ENCODE data around the gene PRKCD. TPM values are rescaled to one million over a fixed set of nuclear protein-coding genes. Genes with fewer than 3 reads are reported as not detected.

The PRKCD gene
- total RNA-seq, 4 donors from 2014 or later = 27.9 to 31.3 (median 29.3) TPM

DNA sequence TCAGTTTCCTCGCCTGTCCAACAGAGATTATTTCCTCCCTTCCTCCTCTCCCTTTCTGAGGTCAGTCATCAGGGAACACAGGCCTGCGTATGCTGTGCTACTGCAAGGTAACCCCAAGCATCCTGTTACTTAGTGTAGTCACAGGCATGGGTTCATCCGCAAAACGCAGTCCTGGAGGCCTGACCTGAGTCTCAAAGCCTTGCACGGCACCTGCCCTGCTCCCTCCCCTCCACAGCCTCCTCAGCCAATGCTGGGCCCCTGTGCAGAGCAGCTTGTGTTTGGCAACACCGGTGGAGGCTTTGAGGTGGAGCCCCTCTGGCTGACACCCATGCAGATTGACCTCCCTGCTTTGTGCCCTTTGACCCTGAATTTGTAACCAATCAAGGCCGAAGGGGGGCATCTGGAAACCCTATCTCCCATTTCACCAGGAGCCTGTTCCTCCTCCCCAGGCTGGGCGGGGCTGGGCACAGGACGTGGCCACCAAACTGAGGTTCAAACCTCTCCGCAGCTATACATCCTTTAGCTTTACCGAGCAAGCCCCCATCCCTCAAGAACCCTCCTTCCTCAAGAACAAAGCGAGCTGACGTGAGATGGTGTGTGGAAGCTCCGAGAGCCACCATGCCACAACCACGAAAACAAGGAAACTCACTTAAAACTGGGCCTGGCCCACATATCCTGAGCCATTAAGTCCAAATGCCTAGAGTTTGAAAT, 73.3 kb downstream of the PRKCD start:
- H3K36me3 ChIP-seq = peaks cover 94% of the 10 kb centered on the region
- no peaks in the 10 kb centered on the region for H3K9me3 ChIP-seq
- H3K27ac ChIP-seq = no peak overlapping the region
- no peak overlapping the region for H3K4me3 ChIP-seq
- no peaks in the 10 kb centered on the region for H3K27me3 ChIP-seq
- no peak for DNase-seq (ENCODE audit: low spot score in 2 of 2)
- 83% methylated on average over 15 of the region's 15 CpGs for WGBS
- TF ChIP-seq POLR2AphosphoS5 (IDR thresholded peaks at IDR 0.05) = no peak
- TF ChIP-seq EP300 (IDR thresholded peaks at IDR 0.05) = no peak
- TF ChIP-seq, protein P1, sequence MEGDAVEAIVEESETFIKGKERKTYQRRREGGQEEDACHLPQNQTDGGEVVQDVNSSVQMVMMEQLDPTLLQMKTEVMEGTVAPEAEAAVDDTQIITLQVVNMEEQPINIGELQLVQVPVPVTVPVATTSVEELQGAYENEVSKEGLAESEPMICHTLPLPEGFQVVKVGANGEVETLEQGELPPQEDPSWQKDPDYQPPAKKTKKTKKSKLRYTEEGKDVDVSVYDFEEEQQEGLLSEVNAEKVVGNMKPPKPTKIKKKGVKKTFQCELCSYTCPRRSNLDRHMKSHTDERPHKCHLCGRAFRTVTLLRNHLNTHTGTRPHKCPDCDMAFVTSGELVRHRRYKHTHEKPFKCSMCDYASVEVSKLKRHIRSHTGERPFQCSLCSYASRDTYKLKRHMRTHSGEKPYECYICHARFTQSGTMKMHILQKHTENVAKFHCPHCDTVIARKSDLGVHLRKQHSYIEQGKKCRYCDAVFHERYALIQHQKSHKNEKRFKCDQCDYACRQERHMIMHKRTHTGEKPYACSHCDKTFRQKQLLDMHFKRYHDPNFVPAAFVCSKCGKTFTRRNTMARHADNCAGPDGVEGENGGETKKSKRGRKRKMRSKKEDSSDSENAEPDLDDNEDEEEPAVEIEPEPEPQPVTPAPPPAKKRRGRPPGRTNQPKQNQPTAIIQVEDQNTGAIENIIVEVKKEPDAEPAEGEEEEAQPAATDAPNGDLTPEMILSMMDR (IDR thresholded peaks at IDR 0.05) = no peak
- peaks cover 23% of the 10 kb centered on the region for H3K4me1 ChIP-seq

DNA sequence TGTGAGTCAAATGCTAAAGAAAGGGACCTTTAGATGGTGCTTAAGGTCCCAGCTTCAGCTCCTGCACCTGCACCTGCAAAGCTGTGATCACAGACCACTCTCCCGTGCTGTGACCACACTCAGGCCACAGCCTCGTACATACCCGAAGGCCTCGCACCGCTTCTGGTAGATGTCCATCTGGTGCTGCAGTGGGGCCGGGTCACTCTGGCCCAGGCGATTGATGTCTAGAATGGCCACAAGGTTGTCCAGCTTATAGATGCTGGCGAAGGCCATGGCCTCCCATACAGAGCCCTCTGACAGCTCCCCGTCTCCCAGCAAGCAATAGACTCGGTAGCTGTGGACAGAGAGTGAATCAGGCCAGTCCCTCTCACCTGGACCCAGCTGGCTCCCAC, 73.8 kb downstream of the PRKCD start:
- 96% methylated on average over 5 of the region's 10 CpGs for WGBS
- Histone ChIP-seq H3K4me1 (peaks cover 23% of the 10 kb centered on the region), H3K36me3 (peaks cover 94% of the 10 kb centered on the region), H3K27ac (no peak overlapping the region), H3K9me3 (no peaks in the 10 kb centered on the region), H3K27me3 (no peaks in the 10 kb centered on the region), H3K4me3 (no peak overlapping the region)
- DNase-seq (ENCODE audit: low spot score in 2 of 2) = no peak
- TF ChIP-seq POLR2AphosphoS5 (IDR thresholded peaks at IDR 0.05) (no peak), POLR2A (IDR thresholded peaks at IDR 0.05) (no peak), EP300 (IDR thresholded peaks at IDR 0.05) (no peak)
- TF ChIP-seq, protein P1 (IDR thresholded peaks at IDR 0.05) = no peak

DNA sequence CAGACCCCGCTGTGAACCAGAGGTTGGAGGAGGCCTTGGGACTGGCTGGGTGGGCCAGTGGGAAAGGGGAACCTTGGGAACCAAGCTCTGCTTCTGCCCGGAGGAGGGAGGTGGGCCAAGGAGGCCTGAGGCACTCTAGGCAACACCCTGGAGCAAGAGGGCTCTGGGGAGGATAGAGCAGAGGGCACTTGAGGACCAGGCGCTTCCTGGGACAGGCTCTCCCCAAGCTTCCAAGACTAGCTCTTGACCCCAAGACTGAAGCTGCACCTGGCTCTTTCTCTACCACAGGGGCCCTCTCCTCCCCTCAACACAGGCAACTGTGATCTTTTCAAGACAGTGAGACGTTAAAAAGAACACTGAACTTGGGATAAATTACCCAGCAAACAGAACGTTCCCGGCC, 74.5 kb downstream of the PRKCD start:
- 69% methylated on average over 6 of the region's 6 CpGs for WGBS
- Histone ChIP-seq H3K27me3 (no peaks in the 10 kb centered on the region), H3K9me3 (no peaks in the 10 kb centered on the region), H3K27ac (no peak overlapping the region), H3K4me1 (peaks cover 23% of the 10 kb centered on the region), H3K4me3 (no peak overlapping the region), H3K36me3 (peaks cover 94% of the 10 kb centered on the region)
- no peak for DNase-seq (ENCODE audit: low spot score in 2 of 2)
- TF ChIP-seq POLR2AphosphoS5 (IDR thresholded peaks at IDR 0.05) = no peak
- TF ChIP-seq, protein P1 (IDR thresholded peaks at IDR 0.05) = no peak
- no peak for TF ChIP-seq POLR2A (IDR thresholded peaks at IDR 0.05)
- TF ChIP-seq EP300 (IDR thresholded peaks at IDR 0.05) = no peak

DNA sequence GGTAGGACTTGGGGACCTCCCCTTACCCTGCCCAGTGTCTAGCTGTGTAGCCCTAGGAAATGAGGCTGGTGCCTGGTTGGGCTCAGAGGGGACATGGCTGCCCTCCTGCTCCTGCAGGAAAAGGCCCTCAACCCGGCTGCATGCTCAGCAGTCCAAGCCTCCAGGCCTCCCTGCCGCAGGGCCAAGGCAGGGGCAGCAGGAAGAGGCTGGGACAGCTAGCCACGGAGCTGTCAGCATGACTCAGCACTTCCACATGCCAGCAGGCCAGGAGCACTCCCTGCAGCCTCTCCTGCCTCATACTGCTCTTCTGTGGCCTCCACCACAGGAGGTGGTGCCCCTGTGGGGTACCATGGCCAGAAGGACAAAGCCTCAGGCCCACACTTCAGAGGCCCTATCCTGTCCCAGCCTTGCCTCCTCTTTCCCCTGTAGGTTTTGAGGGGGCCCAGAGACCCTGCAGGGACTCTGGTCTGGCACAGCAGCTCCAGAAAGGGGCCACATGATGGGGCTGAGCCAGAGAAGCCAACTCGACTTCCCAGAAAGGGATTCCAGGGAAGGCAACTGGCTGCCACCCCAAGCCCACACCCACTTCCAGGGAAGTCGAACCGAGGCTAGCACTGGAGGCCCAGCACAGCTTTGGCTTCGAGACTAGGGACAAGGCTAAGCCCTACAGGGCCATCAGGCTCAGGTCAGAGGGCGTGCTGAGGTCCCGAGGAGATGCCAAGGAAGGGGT, 75.3 kb downstream of the PRKCD start:
- peaks cover 94% of the 10 kb centered on the region for H3K36me3 ChIP-seq
- no peak for DNase-seq (ENCODE audit: low spot score in 2 of 2)
- H3K4me3 ChIP-seq = no peak overlapping the region

More for the DNA sequence above, 75.3 kb downstream of the PRKCD start:
- Histone ChIP-seq H3K27me3 (no peaks in the 10 kb centered on the region), H3K9me3 (no peaks in the 10 kb centered on the region), H3K4me1 (peaks cover 23% of the 10 kb centered on the region), H3K27ac (no peak overlapping the region)
- 75% methylated on average over 6 of the region's 9 CpGs for WGBS
- TF ChIP-seq POLR2A (IDR thresholded peaks at IDR 0.05) (no peak), POLR2AphosphoS5 (IDR thresholded peaks at IDR 0.05) (no peak), EP300 (IDR thresholded peaks at IDR 0.05) (no peak)
- TF ChIP-seq, protein P1 (IDR thresholded peaks at IDR 0.05) = no peak
